Esophagus muscularis mucosa (tissue), 4 donors: ENCODE results near the gene AFF4. TPM values are rescaled to one million over a fixed set of nuclear protein-coding genes. Genes with fewer than 3 reads are reported as not detected.

Experiments
- DNase-seq: peaks from one replicate; pipeline ENCODE4 v3.0.0-alpha.2; 2017; ENCODE audit errors: extremely low spot score
- H3K27ac ChIP-seq, 4 donors: fragments of 200-600 bp; sonication (generic); replicated peaks in 1 of 4; 1 replicate in 3 of 4; 2 replicates in 1 of 4; pipeline ENCODE4 v1.5.1; 2016 to 2019; ENCODE audit warnings: mild to moderate bottlenecking in 1 of 4
- H3K27me3 ChIP-seq, 4 donors: fragments of 200-600 bp; sonication (generic); one replicate each; pipeline versions ENCODE4 v1.5.1 to v1.6.0; 2016 to 2019
- H3K36me3 ChIP-seq, 4 donors: fragments of 200-600 bp; sonication (generic); one replicate each; pipeline ENCODE4 v1.5.1; 2016 to 2019
- H3K4me1 ChIP-seq, 4 donors: fragments of 200-600 bp; sonication (generic); one replicate each; pipeline ENCODE4 v1.5.1; 2016 to 2019
- H3K4me3 ChIP-seq, 4 donors: fragments of 200-600 bp; sonication (generic); 1 replicate in 2 of 4; 2 replicates in 2 of 4; pipeline ENCODE4 v1.5.1; 2016 to 2019; ENCODE audit warnings: mild to moderate bottlenecking in 4 of 4, moderate library complexity in 1 of 4
- H3K9me3 ChIP-seq, 4 donors: fragments of 200-600 bp; sonication (generic); 1 replicate in 3 of 4; 2 replicates in 1 of 4; pipeline ENCODE4 v1.5.1; 2016 to 2019
- CTCF ChIP-seq, 3 experiments: fragments of 200-600 bp in 2 of 3; fragments of 450-650 bp in 1 of 3; sonication (generic) in 2 of 3; IDR thresholded peaks; one replicate each; pipeline ENCODE4 v1.5.1; 2017 to 2019; ENCODE audit warnings: antibody characterized with exemption in 3 of 3, mild to moderate bottlenecking in 2 of 3, moderate library complexity in 1 of 3
- EP300 ChIP-seq: sonication (generic); formaldehyde crosslinking; IDR thresholded peaks from one replicate; pipeline ENCODE4 v1.6.1; 2017; ENCODE audit warnings: antibody characterized with exemption
- POLR2A ChIP-seq: fragments of 450-650 bp; IDR thresholded peaks from one replicate; pipeline ENCODE4 v1.6.1; 2017; ENCODE audit warnings: antibody characterized with exemption, moderate library complexity, mild to moderate bottlenecking, low read depth
- POLR2AphosphoS5 ChIP-seq, 2 donors: sonication (generic); formaldehyde crosslinking; IDR thresholded peaks; one replicate each; pipeline ENCODE4 v1.6.1; 2017; ENCODE audit warnings: antibody characterized with exemption in 2 of 2
- WGBS: methylation state at CpG from one replicate; pipeline ENCODE4 v1.1.5; 2018; 5-methylcytosine and 5-hydroxymethylcytosine counted together
- intact Hi-C: fragments of 100-400 bp; cut with DNase I; formaldehyde crosslinking; loops from one replicate; pipeline ENCODE4 v1.15.1; 2023
- total RNA-seq, 4 donors: library from RNA; depleted of rRNA; stranded (reverse); fragments of >200 nt; gene quantifications; one replicate each; pipeline versions ENCODE4 v1.1.0 to v1.2.1, GENCODE V29; 2016

The AFF4 gene
- total RNA-seq, 4 donors from 2014 or later: 56.1 to 74.1 (median 63.0) TPM

DNA sequence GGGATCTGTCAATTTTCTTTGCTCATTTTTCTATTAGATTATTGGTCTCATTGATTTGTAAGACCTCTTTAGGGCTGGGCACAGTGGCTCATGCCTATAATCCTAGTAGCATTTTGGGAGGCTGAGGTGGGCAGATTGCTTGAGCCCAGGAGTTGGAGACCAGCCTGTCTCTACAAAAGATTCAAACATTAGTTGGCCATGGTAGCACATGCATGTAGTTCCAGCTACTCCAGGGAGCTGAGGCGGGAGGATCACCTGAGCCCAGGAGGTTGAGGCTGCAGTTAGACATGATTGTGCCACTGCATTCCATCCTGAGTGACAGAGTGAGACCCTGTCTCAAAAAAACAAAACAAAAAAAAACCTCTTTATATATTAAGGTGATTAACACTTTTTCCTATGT lies 126.6 kb downstream of the AFF4 start:
- no peak for DNase-seq
- no peak overlapping the region for H3K27ac ChIP-seq
- no peaks in the 10 kb centered on the region for H3K9me3 ChIP-seq
- no peaks in the 10 kb centered on the region for H3K27me3 ChIP-seq
- WGBS: 91% methylated on average over 1 of the region's 1 CpG
- TF ChIP-seq POLR2AphosphoS5 (IDR thresholded peaks at IDR 0.05) (no peak), CTCF (IDR thresholded peaks at IDR 0.05) (no peak), POLR2A (no peak), EP300 (no peak)
- intact Hi-C loops: no loop called here
- peaks cover 0 to 17% (median 16%) of the 10 kb centered on the region in 4 donors for H3K4me1 ChIP-seq
- no peaks in the 10 kb centered on the region for H3K36me3 ChIP-seq
- H3K4me3 ChIP-seq: no peak overlapping the region

DNA sequence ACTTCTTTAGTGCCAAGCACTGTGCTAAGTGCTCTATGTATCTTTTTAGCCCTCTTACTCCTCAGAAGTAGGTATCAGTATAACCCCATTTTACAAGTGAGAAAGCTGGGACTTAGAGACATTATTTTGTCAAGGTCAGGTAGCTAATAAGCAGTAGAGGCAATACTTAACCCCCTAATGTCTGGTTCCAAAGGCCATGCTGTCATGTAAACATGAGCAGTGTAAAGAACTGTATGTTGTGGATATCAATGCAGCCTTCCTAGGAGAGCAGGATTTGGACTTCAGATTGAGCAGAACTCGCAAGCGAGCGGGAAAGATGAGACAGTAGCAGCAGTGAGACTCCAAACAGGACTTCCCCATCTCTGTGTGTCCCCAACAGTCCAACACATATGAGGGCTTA lies 129.4 kb downstream of the AFF4 start:
- H3K27me3 ChIP-seq: no peaks in the 10 kb centered on the region
- H3K4me3 ChIP-seq: no peak overlapping the region
- H3K4me1 ChIP-seq: peaks cover 9 to 20% (median 18%) of the 10 kb centered on the region in 4 donors
- no peak overlapping the region for H3K27ac ChIP-seq
- no peaks in the 10 kb centered on the region for H3K36me3 ChIP-seq
- WGBS: 100% methylated on average over 3 of the region's 3 CpGs
- intact Hi-C loops: loop anchor here (5.0 kb wide), 2 partner anchors 33 to 48 kb away; partner anchors contain the start of genes GDF9 and UQCRQ
- TF ChIP-seq CTCF (IDR thresholded peaks at IDR 0.05) (no peak), POLR2A (no peak), POLR2AphosphoS5 (IDR thresholded peaks at IDR 0.05) (no peak), EP300 (no peak)
- no peak for DNase-seq
- H3K9me3 ChIP-seq: no peaks in the 10 kb centered on the region

- TF ChIP-seq CTCF (IDR thresholded peaks at IDR 0.05) (no peak), POLR2AphosphoS5 (IDR thresholded peaks at IDR 0.05) (no peak), EP300 (no peak), POLR2A (no peak)
- no peaks in the 10 kb centered on the region for H3K9me3 ChIP-seq
- intact Hi-C loops: loop anchor here (5.0 kb wide), 2 partner anchors 35 to 50 kb away; partner anchors contain the start of genes GDF9 and UQCRQ
- no peaks in the 10 kb centered on the region for H3K36me3 ChIP-seq
- no peak for DNase-seq
- H3K27ac ChIP-seq: no peak overlapping the region
- H3K4me3 ChIP-seq: no peak overlapping the region
- no peaks in the 10 kb centered on the region for H3K27me3 ChIP-seq
- 91% methylated on average over 5 of the region's 5 CpGs for WGBS
- peaks cover 9 to 24% (median 20%) of the 10 kb centered on the region in 4 donors for H3K4me1 ChIP-seq
Measured at GRCh38 chr5:132832612-132833011, 130.8 kb downstream of the AFF4 start.

DNA sequence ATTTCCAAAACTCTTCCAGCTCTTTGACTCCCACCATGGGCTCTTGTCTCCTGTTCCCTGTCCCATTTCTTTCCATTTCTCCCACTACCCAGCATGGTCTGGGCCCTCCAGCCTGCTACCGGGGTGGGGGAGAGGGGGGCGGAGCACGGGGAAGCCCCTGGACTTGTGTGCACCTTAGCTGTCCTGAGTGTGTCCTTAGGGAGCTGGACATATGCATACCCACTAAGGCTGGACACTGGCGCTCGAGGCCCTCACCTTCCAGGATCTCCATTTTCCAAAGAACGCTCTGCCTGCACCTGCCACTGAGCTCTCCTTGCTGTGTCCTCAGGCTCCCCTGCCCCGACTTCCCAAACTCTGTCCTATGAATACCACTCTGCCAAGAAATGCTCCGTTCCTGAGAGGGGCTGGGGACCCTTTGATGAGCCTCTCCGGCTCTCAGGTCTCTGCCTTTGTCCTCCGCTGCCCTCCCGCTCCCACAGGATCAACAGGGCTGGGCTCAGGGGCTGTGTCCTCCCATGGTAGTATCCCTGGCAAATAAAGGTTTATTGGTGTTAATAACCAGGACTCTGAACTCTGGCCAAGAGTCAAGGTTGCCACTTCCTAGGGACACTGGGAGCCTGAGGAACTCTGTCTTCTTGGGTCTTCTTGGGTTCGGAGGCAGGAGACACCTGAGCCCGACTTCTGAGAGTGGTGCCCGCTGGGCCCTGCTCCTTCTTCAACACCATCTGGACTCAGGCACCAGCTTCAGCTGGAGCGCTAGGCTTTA lies 132.2 kb downstream of the AFF4 start:
- Histone ChIP-seq H3K9me3 (no peaks in the 10 kb centered on the region), H3K27ac (peak overlapping the region; percentile 79 to 90 (median 86)), H3K36me3 (no peaks in the 10 kb centered on the region), H3K4me1 (peaks cover 9 to 37% (median 25%) of the 10 kb centered on the region in 4 donors), H3K4me3 (peak overlapping the region; percentile 76 to 87 (median 82)), H3K27me3 (peaks cover 0 to 2% (median 0%) of the 10 kb centered on the region in 4 donors)
- TF ChIP-seq EP300 (no peak), CTCF (IDR thresholded peaks at IDR 0.05) (no peak), POLR2AphosphoS5 (IDR thresholded peaks at IDR 0.05) (no peak), POLR2A (no peak)
- DNase-seq: no peak
- intact Hi-C loops: loop anchor here (5.0 kb wide), 2 partner anchors 36 to 51 kb away; partner anchors contain the start of genes GDF9 and UQCRQ
- 85% methylated on average over 7 of the region's 15 CpGs for WGBS
